Stimulated activated CD8-positive, alpha-beta memory T cell treated with anti-CD3 and anti-CD28 coated beads, Interleukin-15, amount 100 ng/mL, for 1 hour (primary cell): ENCODE measurements around the gene RING1.

Source experiments
- DNase-seq: peaks from one replicate; pipeline ENCODE4 v3.0.0-alpha.2; 2020; ENCODE audit warnings: low read depth

Gene RING1

DNA sequence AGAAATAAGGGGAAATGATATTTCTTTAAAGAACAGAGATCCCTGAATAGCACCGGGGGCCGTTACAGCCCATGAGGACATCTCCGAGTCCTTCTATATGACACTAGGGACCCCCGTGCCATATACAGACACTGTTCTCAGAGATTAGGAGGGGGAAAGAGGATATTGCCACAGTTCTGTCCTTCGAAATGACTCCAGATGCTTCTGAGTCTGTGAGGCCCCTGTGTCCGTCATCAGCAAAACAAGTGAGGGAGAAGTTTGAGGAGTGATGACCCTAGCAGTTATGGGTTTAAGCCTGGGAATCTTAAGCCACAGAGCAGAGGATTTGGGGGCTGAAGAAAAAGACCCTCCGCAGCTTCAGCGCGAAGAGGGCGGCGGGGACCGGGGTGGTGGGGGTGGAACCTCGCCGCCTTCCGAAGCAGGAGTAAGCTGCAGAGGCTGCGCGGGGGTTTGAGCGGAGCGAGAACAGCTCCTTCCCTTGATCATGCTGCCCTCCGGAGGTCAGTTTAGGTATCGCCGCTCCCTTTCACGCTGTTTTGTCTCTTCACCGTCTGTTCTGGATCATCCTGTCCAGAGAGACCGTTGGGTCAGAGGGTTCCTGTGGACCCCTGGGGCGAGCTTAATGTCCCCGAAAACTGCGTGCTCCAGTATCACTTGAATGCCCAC lies 39.8 kb downstream of the RING1 start:
- peak; percentile 94 for DNase-seq

- DNase-seq: no peak
Measured at GRCh38 chr6:33248643-33248931, 40.3 kb downstream of the RING1 start.

GRCh38 chr6:33248932-33249731 lies 40.8 kb downstream of the RING1 start:
- peak; percentile 88 for DNase-seq

DNA sequence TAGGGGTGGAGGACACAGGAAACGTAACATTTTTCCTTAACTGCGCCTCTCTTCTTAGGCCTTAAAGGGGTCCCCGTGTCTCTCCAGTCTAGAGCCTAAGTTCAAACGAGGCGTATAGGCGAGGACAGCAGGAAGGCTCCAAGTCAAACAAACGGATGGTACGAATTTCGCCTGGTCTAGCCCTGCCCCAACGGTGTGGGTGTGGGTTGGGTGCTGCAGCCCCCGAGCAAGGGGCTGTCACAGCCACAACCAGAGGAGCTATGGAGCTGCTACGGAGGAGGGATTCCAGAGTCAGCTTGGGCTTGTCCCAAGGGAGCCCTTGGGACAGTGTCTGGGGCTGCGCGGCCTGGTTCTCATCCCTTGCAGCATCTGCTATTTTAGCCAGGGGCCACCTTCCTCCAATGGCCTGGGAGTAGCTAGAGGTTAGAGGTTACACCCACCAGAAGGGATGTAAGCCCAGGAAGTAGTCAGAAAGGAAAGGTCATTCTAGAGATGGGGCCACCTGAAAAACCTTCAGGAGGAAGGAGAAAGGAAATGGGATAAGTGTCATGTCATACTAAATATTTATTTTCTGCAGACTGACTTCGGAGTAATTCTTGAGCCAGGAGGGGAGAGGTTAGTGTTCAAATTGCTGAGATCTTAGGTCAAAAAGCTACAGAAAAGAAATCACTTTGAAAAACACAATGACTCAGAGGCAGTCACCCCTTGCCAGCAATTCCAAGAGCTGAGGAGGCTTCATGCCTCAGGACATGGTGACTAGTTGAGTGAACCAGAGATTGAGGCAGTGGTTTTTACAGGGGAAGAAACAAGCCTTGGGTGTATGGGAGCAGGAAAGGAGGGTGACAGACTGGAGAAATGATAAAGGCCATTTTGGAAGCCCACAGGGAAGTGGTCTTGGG lies 41.7 kb downstream of the RING1 start:
- DNase-seq: no peak

DNA sequence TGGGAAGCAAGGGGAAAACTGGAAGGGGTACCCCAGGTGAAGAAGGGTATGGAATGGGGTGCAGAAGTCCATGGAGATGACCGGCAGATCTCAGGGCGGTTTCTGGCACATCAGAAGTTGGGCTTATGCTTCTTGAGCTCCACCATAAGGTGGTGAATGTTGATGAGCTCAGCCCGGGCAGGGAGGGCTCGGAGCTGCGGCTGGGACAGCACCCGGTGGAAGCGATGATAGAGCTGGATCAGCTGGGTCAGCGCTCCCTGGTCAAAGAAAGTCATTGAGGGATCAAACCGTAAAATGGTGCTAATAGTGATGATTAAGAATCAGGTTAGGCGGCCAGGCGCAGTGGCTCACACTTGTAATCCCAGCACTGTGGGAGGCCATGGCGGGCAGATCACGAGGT lies 42.4 kb downstream of the RING1 start:
- DNase-seq: no peak

DNA sequence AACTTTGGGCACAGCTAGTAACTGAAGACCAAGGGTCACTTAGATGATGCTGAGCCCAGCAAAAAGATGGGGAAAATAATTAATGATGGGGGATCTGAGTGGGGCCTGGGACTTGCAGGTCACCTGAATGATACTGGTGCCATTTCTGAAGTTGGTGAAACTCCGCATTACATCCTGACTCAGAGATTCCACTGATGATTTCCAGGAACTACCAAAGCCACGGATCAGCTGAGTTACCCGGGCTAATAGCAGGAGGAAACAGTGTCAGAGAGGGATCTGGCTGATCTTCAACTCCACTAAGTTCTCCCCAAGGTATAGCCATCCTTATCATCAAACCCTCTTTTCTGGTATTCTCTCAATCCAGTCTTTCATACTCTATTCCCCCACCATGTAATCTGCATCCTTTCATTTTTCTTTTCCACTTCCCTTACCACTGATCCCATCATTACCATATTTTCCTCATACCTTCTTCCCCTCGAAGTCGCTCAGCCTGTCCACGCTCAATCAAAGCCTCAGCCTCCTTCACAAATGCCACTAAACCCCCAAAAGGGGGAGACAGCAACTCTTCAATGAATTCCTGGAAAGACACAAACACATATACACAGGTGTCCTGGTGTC lies 43.2 kb downstream of the RING1 start:
- DNase-seq: no peak

DNA sequence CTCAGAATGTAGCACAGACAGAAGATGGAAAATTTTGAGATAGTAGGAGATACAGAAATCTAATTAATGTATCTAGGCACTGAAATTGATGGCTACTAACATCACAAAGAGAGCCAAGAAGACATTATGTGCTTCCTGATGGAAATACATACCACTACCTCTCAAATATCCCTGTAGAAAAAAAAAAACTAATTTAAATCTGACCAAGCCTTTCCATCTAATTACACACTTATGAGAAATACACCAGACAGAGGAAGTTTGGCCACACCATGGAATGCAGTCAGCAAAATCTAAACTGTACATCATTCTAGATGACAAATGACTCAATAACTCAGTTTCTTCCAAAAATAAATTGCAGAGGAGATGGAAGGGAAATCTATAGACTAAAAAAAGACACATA lies 44.5 kb downstream of the RING1 start:
- DNase-seq: no peak

DNA sequence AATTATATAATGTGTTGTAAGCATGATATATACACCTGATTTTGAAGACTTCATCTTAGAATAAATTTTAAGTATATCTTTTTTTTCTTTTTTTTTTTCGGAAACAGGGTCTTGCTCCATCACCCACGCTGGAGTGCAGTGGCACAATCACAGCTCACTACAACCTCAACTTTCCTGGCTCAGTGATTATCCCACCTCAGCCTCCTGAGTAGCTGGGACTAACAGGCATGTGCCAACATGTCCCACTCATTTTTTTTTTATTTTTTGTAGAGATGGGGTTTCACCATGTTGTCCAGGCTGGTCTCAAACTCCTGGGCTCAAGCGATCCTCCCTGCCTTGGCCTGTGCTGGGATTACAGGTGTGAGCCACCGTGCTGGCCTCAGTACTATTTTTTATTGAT lies 46.3 kb downstream of the RING1 start:
- DNase-seq: no peak

GRCh38 chr6:33259032-33259431 lies 50.7 kb downstream of the RING1 start:
- no peak for DNase-seq
